Activated CD4-positive, alpha-beta T cell treated with anti-CD3 and anti-CD28 coated beads, Interleukin-2, amount 10 ng/mL, durations not matched to agents 7 days and 5 days (primary cell): ENCODE results near the gene EXOC6B. TPM values are rescaled to one million over a fixed set of nuclear protein-coding genes. Genes with fewer than 3 reads are reported as not detected.
"Not testable (repeated sequence)": the region's sequence is repeated elsewhere in the genome, so short reads cannot be mapped to it uniquely, and the experiment has no call there.

Source experiments
- CTCF ChIA-PET: fragments of 350-600 bp; sonication (Branson Sonifier 250); formaldehyde crosslinking; loops from one replicate; lab custom pipeline; 2021; ENCODE audit warnings: antibody characterized with exemption; lab: Charles Lee
- POLR2A ChIA-PET: fragments of 350-600 bp; sonication (Branson Sonifier 250); formaldehyde crosslinking; loops from one replicate; lab custom pipeline; 2021; ENCODE audit warnings: antibody characterized with exemption; lab: Charles Lee
- DNase-seq: peaks from one replicate; pipeline ENCODE4 v3.0.0-alpha.2; 2020
- H3K27ac Mint-ChIP-seq: one replicate; pipeline ENCODE4 v1.8.0; 2021; ENCODE audit warnings: mild to moderate bottlenecking, moderate library complexity, mixed read lengths
- H3K27me3 Mint-ChIP-seq: one replicate; pipeline ENCODE4 v1.8.0; 2021; ENCODE audit warnings: mixed read lengths
- H3K36me3 Mint-ChIP-seq: one replicate; pipeline ENCODE4 v1.8.0; 2021; ENCODE audit warnings: low read depth, mixed read lengths
- H3K4me1 Mint-ChIP-seq: one replicate; pipeline ENCODE4 v1.8.0; 2021; ENCODE audit warnings: mixed read lengths
- H3K4me3 Mint-ChIP-seq: one replicate; pipeline ENCODE4 v1.8.0; 2021; ENCODE audit warnings: mild to moderate bottlenecking, moderate library complexity, mixed read lengths
- H3K9me3 Mint-ChIP-seq: one replicate; pipeline ENCODE4 v1.8.0; 2021; ENCODE audit warnings: mixed read lengths
- total RNA-seq, 2 experiments: library from RNA; stranded (reverse); gene quantifications; one replicate each; pipeline ENCODE4 v1.2.3, GENCODE V29; 2021

The EXOC6B gene
- total RNA-seq, 2 experiments from 2014 or later: 14.8 to 16.4 TPM

DNA sequence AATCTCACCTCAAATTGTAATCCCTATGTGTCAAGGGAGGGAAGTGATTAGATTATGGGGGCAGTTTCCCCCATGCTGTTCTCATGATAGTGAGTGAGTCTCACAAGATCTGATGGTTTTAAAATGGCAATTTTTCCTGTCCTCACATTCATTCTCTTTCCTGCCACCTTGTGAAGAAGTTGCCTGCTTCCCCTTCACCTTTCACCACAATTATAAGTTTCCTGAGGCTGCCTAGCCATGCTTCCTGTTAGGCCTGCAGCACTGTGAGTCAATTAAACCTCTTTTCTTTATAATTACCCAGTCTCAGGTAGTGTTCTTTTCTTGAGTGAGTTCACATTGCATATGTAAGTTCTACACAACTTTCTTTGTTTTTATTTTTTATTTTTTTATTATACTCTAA lies 271.5 kb downstream of the EXOC6B start:
- H3K27ac Mint-ChIP-seq: no peak overlapping the region

DNA sequence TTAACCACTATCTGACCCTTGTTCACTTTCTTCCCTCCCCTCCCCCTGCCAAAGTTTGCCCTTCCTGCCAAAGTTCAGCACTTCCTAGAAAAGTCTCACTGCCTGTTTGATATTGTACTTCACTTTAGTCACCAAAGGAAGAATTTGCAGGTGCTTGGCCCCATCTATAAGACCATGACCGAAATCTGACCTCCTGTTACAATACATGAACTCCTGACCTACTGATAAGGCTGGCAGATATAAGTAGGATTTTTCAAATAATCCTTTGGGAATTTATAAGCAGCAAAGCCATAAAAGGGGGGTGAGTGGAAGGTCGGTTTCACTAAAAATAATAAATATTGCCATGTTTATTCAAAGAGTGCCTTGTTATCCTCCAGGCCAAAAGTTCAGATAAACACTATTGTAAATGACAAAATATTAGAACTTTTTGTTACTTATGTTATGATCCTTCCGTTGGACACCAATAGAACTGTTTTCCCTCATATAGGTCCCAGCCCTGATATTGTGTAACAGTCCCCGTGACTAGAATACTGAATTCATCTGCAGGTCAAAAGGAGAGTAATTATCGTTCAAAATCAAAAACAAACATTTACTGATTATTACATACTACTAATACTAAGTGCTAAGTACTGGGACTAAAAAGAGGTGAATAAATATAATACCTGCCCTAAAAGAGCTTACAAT lies 277.6 kb downstream of the EXOC6B start:
- POLR2A ChIA-PET: no interaction called here
- DNase-seq: no peak
- Mint-ChIP-seq H3K9me3 (no peaks in the 10 kb centered on the region), H3K4me1 (no peaks in the 10 kb centered on the region), H3K36me3 (no peaks in the 10 kb centered on the region), H3K27me3 (no peaks in the 10 kb centered on the region), H3K27ac (no peak overlapping the region), H3K4me3 (no peak overlapping the region)
- CTCF ChIA-PET: interaction anchor here (0.6 kb wide), 1 partner anchor 1288 kb away, joined by 6 read pairs; no protein-coding TSS in a partner anchor

More for the DNA sequence above, 271.5 kb downstream of the EXOC6B start:
- Mint-ChIP-seq H3K9me3 (no peaks in the 10 kb centered on the region), H3K36me3 (peaks cover 2% of the 10 kb centered on the region), H3K4me1 (no peaks in the 10 kb centered on the region), H3K4me3 (no peak overlapping the region), H3K27me3 (no peaks in the 10 kb centered on the region)
- DNase-seq: no peak
- ChIA-PET CTCF (no interaction called here), POLR2A (no interaction called here)

DNA sequence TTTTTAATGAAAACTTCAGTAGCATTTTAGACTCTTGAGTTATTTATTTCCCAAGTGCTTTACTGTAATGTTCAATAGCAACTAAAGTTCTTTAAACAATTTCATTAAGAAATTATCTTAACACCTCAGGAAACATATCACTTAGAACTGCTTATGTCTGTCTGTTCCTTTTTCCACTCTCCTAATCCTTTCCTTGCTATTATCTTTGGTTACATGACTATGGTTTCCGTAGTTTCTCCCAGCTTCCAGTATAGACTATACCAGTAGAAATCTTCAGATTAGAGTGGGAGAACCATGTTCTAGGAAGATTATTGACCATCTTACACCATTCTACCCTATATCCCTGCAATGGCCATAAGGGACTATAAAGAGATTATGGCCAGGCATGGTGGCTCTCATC lies 280.0 kb downstream of the EXOC6B start:
- Mint-ChIP-seq H3K4me1 (no peaks in the 10 kb centered on the region), H3K27me3 (no peaks in the 10 kb centered on the region), H3K36me3 (no peaks in the 10 kb centered on the region), H3K27ac (no peak overlapping the region), H3K4me3 (no peak overlapping the region), H3K9me3 (no peaks in the 10 kb centered on the region)
- no peak for DNase-seq
- POLR2A ChIA-PET: no interaction called here
- CTCF ChIA-PET: no interaction called here

DNA sequence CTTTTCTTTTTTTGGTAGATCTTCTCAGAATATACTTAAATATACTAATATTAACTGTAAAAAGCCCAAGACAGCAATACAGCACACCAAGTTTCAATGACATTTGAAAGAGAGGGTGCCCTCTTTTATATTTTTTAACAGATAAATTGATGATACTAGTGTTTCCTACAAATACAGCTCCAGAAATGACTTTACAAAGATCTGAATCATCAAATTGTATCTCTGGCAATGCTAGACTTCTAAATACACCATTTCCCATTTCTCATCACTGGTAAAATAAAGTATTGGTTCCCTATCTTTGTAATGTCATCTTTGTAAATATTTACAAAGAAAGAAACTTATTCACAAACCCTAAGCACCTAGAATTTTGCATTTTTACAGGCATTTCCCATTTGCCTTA lies 281.3 kb downstream of the EXOC6B start:
- Mint-ChIP-seq H3K36me3 (no peaks in the 10 kb centered on the region), H3K9me3 (no peaks in the 10 kb centered on the region), H3K27ac (no peak overlapping the region), H3K27me3 (no peaks in the 10 kb centered on the region), H3K4me3 (no peak overlapping the region), H3K4me1 (no peaks in the 10 kb centered on the region)
- CTCF ChIA-PET: no interaction called here
- no peak for DNase-seq
- POLR2A ChIA-PET: no interaction called here

DNA sequence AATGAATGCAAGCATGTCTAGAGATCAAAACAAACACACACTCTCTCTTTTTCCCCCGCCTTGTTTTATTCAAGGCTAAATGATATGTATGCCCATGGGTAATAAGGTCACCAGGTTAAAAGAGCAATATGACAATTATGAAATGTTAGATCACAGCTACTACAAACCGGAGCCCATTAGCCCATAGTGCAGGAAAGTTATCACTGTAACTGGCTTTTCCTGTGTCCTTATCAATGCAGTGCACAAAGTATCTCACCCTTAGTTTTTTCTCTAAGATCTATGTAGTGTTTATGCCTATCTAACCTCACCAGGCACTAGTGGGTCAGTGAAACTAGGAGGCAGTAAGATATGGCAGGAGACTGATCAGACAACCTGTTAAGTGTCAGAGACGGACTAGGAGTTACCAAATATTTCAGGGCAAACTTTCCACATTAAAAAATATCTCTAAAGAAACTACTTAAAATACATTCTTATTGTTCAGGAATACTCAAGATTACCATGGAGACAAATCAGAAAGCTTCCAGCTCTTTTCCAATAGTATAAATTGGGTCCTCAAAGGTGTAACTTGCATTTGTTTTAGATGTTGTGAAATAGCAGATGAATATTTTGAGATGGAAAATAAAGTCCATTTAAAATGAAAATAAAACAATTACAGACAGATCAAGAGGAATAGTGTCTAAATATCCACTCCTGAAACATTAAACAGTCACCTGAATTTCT lies 282.2 kb downstream of the EXOC6B start:
- POLR2A ChIA-PET: no interaction called here
- DNase-seq: no peak
- H3K9me3 Mint-ChIP-seq: no peaks in the 10 kb centered on the region
- no peak overlapping the region for H3K4me3 Mint-ChIP-seq
- no peak overlapping the region for H3K27ac Mint-ChIP-seq
- H3K27me3 Mint-ChIP-seq: no peaks in the 10 kb centered on the region
- no peaks in the 10 kb centered on the region for H3K4me1 Mint-ChIP-seq
- CTCF ChIA-PET: no interaction called here
- no peaks in the 10 kb centered on the region for H3K36me3 Mint-ChIP-seq

DNA sequence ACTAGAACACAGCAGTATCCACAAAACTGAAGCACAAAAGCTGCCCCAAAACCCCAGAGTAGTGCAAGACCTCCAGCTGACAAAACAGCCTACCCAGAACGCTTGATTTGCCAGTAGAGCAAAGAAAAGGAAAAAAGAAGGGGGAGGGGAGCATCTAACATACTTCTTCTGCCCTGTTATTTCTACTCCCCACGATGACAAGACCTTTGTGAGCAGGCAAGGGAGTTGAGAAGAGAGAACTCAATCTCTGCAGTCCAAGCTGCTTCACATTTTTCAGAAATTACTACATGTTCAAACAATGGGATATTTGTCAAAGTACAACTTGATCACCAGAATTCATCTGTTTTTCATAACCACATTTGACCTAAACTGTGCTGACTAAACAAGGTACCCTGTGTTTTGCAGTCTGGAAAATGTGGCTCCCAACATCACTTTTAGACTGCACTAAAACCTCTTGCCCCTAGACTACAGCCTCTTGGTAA lies 286.7 kb downstream of the EXOC6B start:
- ChIA-PET POLR2A (no interaction called here), CTCF (no interaction called here)
- Mint-ChIP-seq H3K36me3 (no peaks in the 10 kb centered on the region), H3K27ac (no peak overlapping the region), H3K27me3 (no peaks in the 10 kb centered on the region), H3K4me3 (no peak overlapping the region), H3K4me1 (no peaks in the 10 kb centered on the region), H3K9me3 (no peaks in the 10 kb centered on the region)
- DNase-seq: no peak

DNA sequence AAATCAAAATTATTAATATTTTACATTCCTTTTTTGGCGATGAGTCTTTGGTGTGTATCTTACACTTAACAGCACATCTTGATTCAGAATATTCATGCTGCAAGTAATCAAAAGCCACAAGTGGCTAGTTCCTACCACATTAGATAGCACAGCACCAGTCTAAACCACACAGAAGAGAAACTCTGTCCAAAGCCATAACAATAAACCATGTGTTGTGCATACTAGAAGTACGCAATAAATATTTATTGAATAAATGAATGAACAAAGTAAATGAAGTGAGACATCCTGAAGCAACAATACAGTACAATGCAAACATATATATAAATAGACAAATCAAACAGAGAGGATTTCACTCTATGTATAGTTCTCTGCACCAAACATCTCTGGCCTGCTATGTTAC lies 287.3 kb downstream of the EXOC6B start:
- no peak overlapping the region for H3K27ac Mint-ChIP-seq
- CTCF ChIA-PET: no interaction called here
- H3K4me3 Mint-ChIP-seq: no peak overlapping the region

DNA sequence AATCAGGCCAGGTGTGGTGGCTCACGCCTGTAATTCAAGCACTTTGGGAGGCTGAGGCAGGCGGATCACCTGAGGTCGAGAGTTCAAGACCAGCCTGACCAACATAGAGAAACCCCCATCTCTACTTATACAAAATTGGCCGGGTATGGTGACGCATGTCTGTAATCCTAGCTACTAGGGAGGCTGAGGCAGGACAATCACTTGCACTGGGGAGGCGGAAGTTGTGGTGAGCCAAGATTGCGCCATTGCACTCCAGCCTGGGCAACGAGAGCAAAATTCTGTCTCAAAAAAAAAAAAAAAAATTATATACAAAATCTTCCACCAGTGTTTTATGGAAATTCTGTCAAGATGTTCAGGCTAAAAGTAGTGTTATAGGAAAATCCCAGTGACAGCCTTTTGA lies 290.2 kb downstream of the EXOC6B start:
- DNase-seq, H3K27ac Mint-ChIP-seq, H3K4me3 Mint-ChIP-seq, H3K36me3 Mint-ChIP-seq, CTCF ChIA-PET, H3K4me1 Mint-ChIP-seq, H3K9me3 Mint-ChIP-seq, H3K27me3 Mint-ChIP-seq: not testable (repeated sequence)
- POLR2A ChIA-PET: interaction anchor here (0.6 kb wide), 1 partner anchor 301 kb away, joined by 3 read pairs; no protein-coding TSS in a partner anchor

More for the DNA sequence above, 287.3 kb downstream of the EXOC6B start:
- H3K36me3 Mint-ChIP-seq: no peaks in the 10 kb centered on the region
- POLR2A ChIA-PET: no interaction called here
- no peaks in the 10 kb centered on the region for H3K9me3 Mint-ChIP-seq
- H3K27me3 Mint-ChIP-seq: no peaks in the 10 kb centered on the region
- H3K4me1 Mint-ChIP-seq: no peaks in the 10 kb centered on the region
- no peak for DNase-seq

DNA sequence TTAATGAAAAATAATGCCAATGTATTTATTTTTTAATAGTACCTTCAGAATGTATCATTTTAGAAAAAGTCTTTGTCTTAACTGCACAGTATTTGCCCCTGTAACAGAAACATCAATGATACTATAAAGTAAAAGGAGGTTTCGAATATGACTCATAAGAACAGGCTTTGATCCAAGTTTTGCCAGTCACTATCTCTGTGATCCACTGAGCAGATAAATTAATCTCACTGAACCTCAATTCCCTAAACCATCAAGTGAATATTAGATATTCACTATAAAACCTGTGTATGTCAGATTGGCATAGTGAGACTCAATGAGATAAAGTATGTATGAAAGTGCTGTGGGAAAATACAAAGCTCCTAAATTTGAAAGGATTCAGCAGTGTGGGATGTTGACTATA lies 292.1 kb downstream of the EXOC6B start:
- POLR2A ChIA-PET: no interaction called here
- H3K27ac Mint-ChIP-seq: no peak overlapping the region
- H3K4me1 Mint-ChIP-seq: no peaks in the 10 kb centered on the region
- DNase-seq: no peak
- H3K27me3 Mint-ChIP-seq: no peaks in the 10 kb centered on the region
- CTCF ChIA-PET: no interaction called here
- H3K9me3 Mint-ChIP-seq: no peaks in the 10 kb centered on the region
- no peaks in the 10 kb centered on the region for H3K36me3 Mint-ChIP-seq
- H3K4me3 Mint-ChIP-seq: no peak overlapping the region

DNA sequence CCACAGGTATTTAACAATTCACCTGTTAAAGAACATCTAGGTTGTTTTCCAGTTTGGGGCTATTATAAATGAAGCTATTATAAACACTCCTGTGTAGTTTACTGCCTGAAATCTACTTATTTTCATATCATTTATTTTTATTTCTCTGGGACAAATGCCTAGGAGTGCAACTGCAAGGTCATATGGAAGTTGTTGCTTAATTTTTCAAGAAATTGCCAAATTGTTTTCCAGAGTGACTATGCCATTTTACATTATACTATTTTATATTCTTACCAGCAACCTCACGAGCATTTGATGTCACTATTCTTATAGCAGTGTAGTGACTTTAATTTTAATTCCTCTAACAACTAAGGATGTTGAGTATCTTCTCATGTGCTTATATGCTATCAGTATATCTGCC lies 298.4 kb downstream of the EXOC6B start:
- ChIA-PET CTCF (no interaction called here), POLR2A (no interaction called here)

DNA sequence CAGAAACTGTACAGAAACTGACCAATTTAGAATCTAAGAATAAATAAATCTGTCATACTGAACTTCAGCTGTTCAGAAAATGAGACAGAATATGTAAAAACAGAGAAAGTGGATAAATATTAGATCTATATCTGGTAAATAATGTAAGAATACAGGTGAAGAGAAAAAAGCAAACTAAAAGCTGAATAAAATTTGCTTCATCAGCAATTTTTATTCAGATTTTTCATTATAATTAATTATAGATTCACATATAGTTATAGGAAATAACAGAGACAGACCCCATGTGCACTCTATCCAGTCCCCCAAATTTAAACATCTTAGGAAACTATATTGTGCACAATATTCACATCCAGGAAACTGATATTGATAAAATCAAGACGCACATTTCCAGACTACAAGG lies 299.2 kb downstream of the EXOC6B start:
- no peaks in the 10 kb centered on the region for H3K36me3 Mint-ChIP-seq
- DNase-seq: no peak
- H3K4me1 Mint-ChIP-seq: no peaks in the 10 kb centered on the region
- ChIA-PET CTCF (interaction anchor here (0.5 kb wide), 1 partner anchor 161 kb away, joined by 3 read pairs; no protein-coding TSS in a partner anchor), POLR2A (no interaction called here)
- no peak overlapping the region for H3K27ac Mint-ChIP-seq
- H3K9me3 Mint-ChIP-seq: no peaks in the 10 kb centered on the region
- no peaks in the 10 kb centered on the region for H3K27me3 Mint-ChIP-seq
- no peak overlapping the region for H3K4me3 Mint-ChIP-seq

More for the DNA sequence above, 298.4 kb downstream of the EXOC6B start:
- H3K4me3 Mint-ChIP-seq: no peak overlapping the region
- DNase-seq: no peak
- H3K27ac Mint-ChIP-seq: no peak overlapping the region
- H3K9me3 Mint-ChIP-seq: no peaks in the 10 kb centered on the region
- no peaks in the 10 kb centered on the region for H3K36me3 Mint-ChIP-seq
- H3K27me3 Mint-ChIP-seq: no peaks in the 10 kb centered on the region
- H3K4me1 Mint-ChIP-seq: no peaks in the 10 kb centered on the region

DNA sequence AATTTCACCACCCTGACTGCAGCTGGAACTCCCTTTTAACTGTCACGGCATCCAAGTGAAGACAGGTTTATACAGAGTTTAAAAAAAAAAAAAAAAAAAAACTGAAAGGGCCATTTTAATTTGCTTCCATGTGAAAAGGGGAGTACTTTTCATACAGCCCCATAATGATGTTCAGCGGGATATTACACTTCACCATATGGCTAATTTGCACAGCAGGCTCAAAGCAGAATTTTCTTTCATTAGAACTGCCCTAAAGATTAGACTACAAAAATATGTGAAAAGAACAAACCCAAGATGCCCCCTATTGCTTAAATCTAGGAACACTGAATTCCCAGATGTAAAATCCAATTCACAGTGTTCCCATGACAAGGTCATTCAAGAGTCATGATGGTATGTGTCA lies 301.8 kb downstream of the EXOC6B start:
- CTCF ChIA-PET: no interaction called here
- Mint-ChIP-seq H3K4me3 (no peak overlapping the region), H3K36me3 (no peaks in the 10 kb centered on the region)

DNA sequence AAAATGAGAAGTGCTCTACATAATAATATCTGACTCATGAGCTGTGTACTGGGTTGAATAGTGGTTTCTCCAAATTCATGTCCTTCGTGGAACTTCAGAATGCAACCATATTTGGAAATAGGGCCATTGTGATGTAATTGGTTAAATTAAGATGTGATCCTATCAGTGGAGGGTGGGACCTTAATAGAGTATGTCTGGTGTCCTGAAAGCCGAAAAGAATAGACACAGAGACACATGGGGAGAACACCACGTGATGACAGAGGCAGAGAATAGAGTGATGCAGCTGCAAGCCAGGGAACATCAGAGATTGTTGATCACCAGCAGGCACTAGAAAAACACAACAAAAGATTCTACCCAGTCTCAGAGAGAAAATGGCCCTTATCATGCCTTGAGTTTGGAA lies 310.1 kb downstream of the EXOC6B start:
- ChIA-PET CTCF (no interaction called here), POLR2A (no interaction called here)
- no peak overlapping the region for H3K4me3 Mint-ChIP-seq
- no peak for DNase-seq
- H3K27me3 Mint-ChIP-seq: no peaks in the 10 kb centered on the region
- H3K36me3 Mint-ChIP-seq: no peaks in the 10 kb centered on the region
- no peak overlapping the region for H3K27ac Mint-ChIP-seq
- H3K4me1 Mint-ChIP-seq: no peaks in the 10 kb centered on the region
- no peaks in the 10 kb centered on the region for H3K9me3 Mint-ChIP-seq

More for the DNA sequence above, 301.8 kb downstream of the EXOC6B start:
- H3K4me1 Mint-ChIP-seq: no peaks in the 10 kb centered on the region
- H3K27me3 Mint-ChIP-seq: no peaks in the 10 kb centered on the region
- H3K27ac Mint-ChIP-seq: no peak overlapping the region
- H3K9me3 Mint-ChIP-seq: no peaks in the 10 kb centered on the region
- POLR2A ChIA-PET: interaction anchor here (0.6 kb wide), 1 partner anchor 185 kb away, joined by 3 read pairs; no protein-coding TSS in a partner anchor
- DNase-seq: no peak
